Loucy (cell line): Measurements from ENCODE around the gene ME3.

Experiments used
- CTCF ChIP-seq: fragments of 200-600 bp; sonication (generic); conservative IDR thresholded peaks from 2 replicates; pipeline ENCODE4 v1.5.1; 2014; ENCODE audit warnings: mild to moderate bottlenecking, antibody characterized with exemption, low read length
- EZH2phosphoT487 ChIP-seq: fragments of 200-600 bp; IDR thresholded peaks from 2 replicates; pipeline ENCODE4 v1.6.1; 2018; ENCODE audit warnings: antibody characterized with exemption, mild to moderate bottlenecking, moderate library complexity, borderline replicate concordance

- TF ChIP-seq CTCF (no peak), EZH2phosphoT487 (no peak)
Measured at GRCh38 chr11:86693518-86693917, 21.1 kb upstream of the ME3 start.
